B cell (primary cell): ENCODE data around the gene HSPA12B. TPM values are rescaled to one million over a fixed set of nuclear protein-coding genes. Genes with fewer than 3 reads are reported as not detected.

Source experiments
- ATAC-seq: fragments of 200-7000 bp; cut with Tn5 transposase; one replicate; pipeline ENCODE4 v1.10.0; 2021; ENCODE audit warnings: low read depth, mild to moderate bottlenecking, moderate number of reproducible peaks, moderate library complexity
- CTCF ChIA-PET: fragments of 350-600 bp; sonication (Branson Sonifier 250); formaldehyde crosslinking; loops from one replicate; lab custom pipeline; 2021; ENCODE audit warnings: antibody characterized with exemption, inconsistent platforms; lab: Charles Lee
- POLR2A ChIA-PET: fragments of 350-600 bp; sonication (Branson Sonifier 250); formaldehyde crosslinking; loops from one replicate; lab custom pipeline; 2021; ENCODE audit warnings: antibody characterized with exemption; lab: Charles Lee
- DNase-seq: peaks from one replicate; pipeline ENCODE4 v3.0.0; 2013
- H2AFZ ChIP-seq: 2 replicates; pipeline ENCODE4 v1.6.1; 2012; ENCODE audit warnings: mild to moderate bottlenecking, low read depth, low read length; ENCODE audit not compliant: insufficient read depth, poor library complexity, severe bottlenecking
- H3K27ac ChIP-seq, 2 donors: 1 replicate in 1 of 2; 2 replicates in 1 of 2; pipeline ENCODE4 v1.5.1; 2012 to 2013; ENCODE audit warnings: low read length in 2 of 2, mild to moderate bottlenecking in 2 of 2, moderate library complexity in 1 of 2
- H3K27me3 ChIP-seq, 4 experiments: fragments of 200-600 bp in 1 of 4; sonication (generic) in 1 of 4; replicated peaks in 1 of 4; 1 replicate in 2 of 4; 2 replicates in 2 of 4; pipeline versions ENCODE4 v1.6.1 to v1.7.0; 2013 to 2016; ENCODE audit warnings: low read length in 3 of 4, mild to moderate bottlenecking in 2 of 4, mixed read lengths in 1 of 4, moderate library complexity in 1 of 4; ENCODE audit not compliant: insufficient read depth in 4 of 4, control insufficient read depth in 3 of 4; ENCODE audit errors: control extremely low read depth in 1 of 4
- H3K36me3 ChIP-seq, 2 experiments: replicated peaks in 1 of 2; 1 replicate in 1 of 2; 2 replicates in 1 of 2; pipeline versions ENCODE4 v1.6.1 to v1.7.1; 2013; ENCODE audit warnings: low read length in 1 of 2; ENCODE audit not compliant: insufficient read depth in 2 of 2, control insufficient read depth in 1 of 2; ENCODE audit errors: control extremely low read depth in 1 of 2, extremely low read depth in 1 of 2
- H3K4me1 ChIP-seq, 2 donors: fragments of 200-600 bp in 1 of 2; sonication (generic) in 1 of 2; 1 replicate in 1 of 2; 2 replicates in 1 of 2; pipeline versions ENCODE4 v1.5.1 to v1.6.1; 2013 to 2017; ENCODE audit warnings: low read length in 2 of 2; ENCODE audit not compliant: control insufficient read depth in 2 of 2, insufficient read depth in 2 of 2
- H3K4me2 ChIP-seq: replicated peaks from 2 replicates; pipeline ENCODE3; 2012; ENCODE audit warnings: mild to moderate bottlenecking, low read depth, low read length; ENCODE audit not compliant: poor library complexity, severe bottlenecking
- H3K4me3 ChIP-seq, 5 experiments: fragments of 200-600 bp in 1 of 5; sonication (generic) in 1 of 5; 1 replicate in 3 of 5; 2 replicates in 2 of 5; pipeline versions ENCODE4 v1.5.1 to v1.7.0; 2011 to 2016; ENCODE audit warnings: low read length in 4 of 5, mild to moderate bottlenecking in 4 of 5, low read depth in 2 of 5, control low read depth in 1 of 5, moderate library complexity in 1 of 5; ENCODE audit not compliant: insufficient read depth in 1 of 5; ENCODE audit errors: control extremely low read depth in 1 of 5, extremely low read depth in 1 of 5
- H3K79me2 ChIP-seq: fragments of 200-600 bp; sonication (generic); one replicate; pipeline ENCODE4 v1.6.0; 2016; ENCODE audit warnings: low read length; ENCODE audit not compliant: control insufficient read depth, insufficient read depth
- H3K9ac ChIP-seq: fragments of 200-600 bp; sonication (generic); 2 replicates; pipeline ENCODE4 v1.6.1; 2017; ENCODE audit warnings: mild to moderate bottlenecking, low read length, moderate library complexity
- H3K9me3 ChIP-seq, 3 donors: one replicate each; pipeline versions ENCODE4 v1.6.1 to v1.7.1; 2013; ENCODE audit warnings: low read length in 2 of 3; ENCODE audit not compliant: control insufficient read depth in 2 of 3, insufficient read depth in 1 of 3; ENCODE audit errors: control extremely low read depth in 1 of 3
- H4K20me1 ChIP-seq: 2 replicates; pipeline ENCODE4 v1.6.0; 2012; ENCODE audit warnings: mild to moderate bottlenecking, low read length; ENCODE audit not compliant: insufficient read depth, control insufficient read depth, poor library complexity, severe bottlenecking
- H3K27ac Mint-ChIP-seq: one replicate; pipeline ENCODE4 v1.8.0; 2021; ENCODE audit warnings: mixed read lengths
- H3K27me3 Mint-ChIP-seq: one replicate; pipeline ENCODE4 v1.8.0; 2021; ENCODE audit warnings: mixed read lengths
- H3K4me1 Mint-ChIP-seq: one replicate; pipeline ENCODE4 v1.8.0; 2021; ENCODE audit warnings: mixed read lengths
- H3K4me3 Mint-ChIP-seq: one replicate; pipeline ENCODE4 v1.8.0; 2021; ENCODE audit warnings: mixed read lengths
- H3K9me3 Mint-ChIP-seq: one replicate; pipeline ENCODE4 v1.8.0; 2022; ENCODE audit warnings: mixed read lengths; ENCODE audit not compliant: insufficient read depth
- EZH2 ChIP-seq: IDR thresholded peaks from 2 replicates; pipeline ENCODE4 v1.6.1; 2012; ENCODE audit warnings: borderline replicate concordance, low read depth, mild to moderate bottlenecking, moderate library complexity, low read length; ENCODE audit not compliant: insufficient read depth, poor library complexity, severe bottlenecking
- WGBS: methylation state at CpG from one replicate; pipeline ENCODE4 v1.1.5; 2013; ENCODE audit warnings: missing lambda C conversion rate; ENCODE audit not compliant: insufficient coverage; 5-methylcytosine and 5-hydroxymethylcytosine counted together
- intact Hi-C: fragments of 100-400 bp; cut with micrococcal nuclease; formaldehyde crosslinking; loops from one replicate; pipeline ENCODE4 v1.10.0; 2022
- polyA plus RNA-seq: library from polyadenylated mRNA; depleted of rRNA; stranded (reverse); fragments of >200 nt; gene quantifications from 2 replicates; pipeline ENCODE4 v1.2.3, GENCODE V29; 2012
- total RNA-seq, 2 donors: library from RNA; stranded (reverse); fragments of 120-200 nt in 1 of 2; gene quantifications; 1 replicate in 1 of 2; 2 replicates in 1 of 2; pipeline versions ENCODE4 v1.2.3 to v1.2.4, GENCODE V29; 2013 to 2022
- TF ChIP-seq, protein P1 (sequence below): fragments of 200-600 bp; IDR thresholded peaks from one replicate; pipeline ENCODE4 v1.8.0; 2022; ENCODE audit warnings: antibody characterized with exemption, mild to moderate bottlenecking

HSPA12B gene
- total and polyA plus RNA-seq, 2 donors (not counting 1 experiment from before 2014, with no cell fraction given), result not detected

DNA sequence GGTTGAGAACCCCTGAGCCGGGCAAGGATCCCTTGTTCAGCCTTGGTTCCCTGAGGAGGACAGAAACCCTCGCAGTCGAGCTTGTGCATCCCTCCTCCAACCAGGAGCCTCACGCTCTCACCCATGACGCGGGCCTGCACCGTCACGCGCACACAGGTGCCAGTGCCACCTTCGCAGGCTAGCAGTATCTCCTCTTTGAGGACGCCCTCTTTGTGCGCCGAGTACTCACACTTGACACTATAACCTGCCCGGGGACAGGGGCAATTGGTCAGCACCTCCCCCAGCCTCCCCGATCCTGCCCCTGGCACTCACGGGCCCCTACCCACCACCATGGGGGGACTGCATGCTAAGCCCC, 21.8 kb downstream of the HSPA12B start:
- Mint-ChIP-seq H3K9me3 (no peaks in the 10 kb centered on the region), H3K4me3 (no peak overlapping the region), H3K27me3 (no peaks in the 10 kb centered on the region), H3K27ac (no peak overlapping the region), H3K4me1 (peaks cover 7% of the 10 kb centered on the region)
- Histone ChIP-seq H2AFZ (no peak overlapping the region), H3K27ac (no peak overlapping the region), H3K9me3 (no peaks in the 10 kb centered on the region), H3K36me3 (peaks cover 0 to 5% of the 10 kb centered on the region in 2 experiments), H3K27me3 (no peaks in the 10 kb centered on the region), H3K79me2 (peaks cover 8% of the 10 kb centered on the region), H3K4me1 (peaks cover 0 to 12% of the 10 kb centered on the region in 2 donors), H3K4me3 (no peak overlapping the region), H4K20me1 (no peaks in the 10 kb centered on the region), H3K9ac (no peak overlapping the region), H3K4me2 (no peak overlapping the region)
- WGBS, result 94% methylated on average over 12 of the region's 16 CpGs
- ChIA-PET POLR2A (no interaction called here), CTCF (interaction anchor here (1.5 to 3.9 kb wide), 2 partner anchors 13 to 101 kb away, joined by 3 to 47 read pairs; partner anchors contain the start of gene ADISSP)
- intact Hi-C loops, result loop anchor here (5.0 kb wide), 1 partner anchor 318 kb away; no protein-coding TSS in a partner anchor
- TF ChIP-seq, protein P1, sequence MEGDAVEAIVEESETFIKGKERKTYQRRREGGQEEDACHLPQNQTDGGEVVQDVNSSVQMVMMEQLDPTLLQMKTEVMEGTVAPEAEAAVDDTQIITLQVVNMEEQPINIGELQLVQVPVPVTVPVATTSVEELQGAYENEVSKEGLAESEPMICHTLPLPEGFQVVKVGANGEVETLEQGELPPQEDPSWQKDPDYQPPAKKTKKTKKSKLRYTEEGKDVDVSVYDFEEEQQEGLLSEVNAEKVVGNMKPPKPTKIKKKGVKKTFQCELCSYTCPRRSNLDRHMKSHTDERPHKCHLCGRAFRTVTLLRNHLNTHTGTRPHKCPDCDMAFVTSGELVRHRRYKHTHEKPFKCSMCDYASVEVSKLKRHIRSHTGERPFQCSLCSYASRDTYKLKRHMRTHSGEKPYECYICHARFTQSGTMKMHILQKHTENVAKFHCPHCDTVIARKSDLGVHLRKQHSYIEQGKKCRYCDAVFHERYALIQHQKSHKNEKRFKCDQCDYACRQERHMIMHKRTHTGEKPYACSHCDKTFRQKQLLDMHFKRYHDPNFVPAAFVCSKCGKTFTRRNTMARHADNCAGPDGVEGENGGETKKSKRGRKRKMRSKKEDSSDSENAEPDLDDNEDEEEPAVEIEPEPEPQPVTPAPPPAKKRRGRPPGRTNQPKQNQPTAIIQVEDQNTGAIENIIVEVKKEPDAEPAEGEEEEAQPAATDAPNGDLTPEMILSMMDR, result no peak
- no peak for TF ChIP-seq EZH2
- DNase-seq (no peak), ATAC-seq (no peak)

DNA sequence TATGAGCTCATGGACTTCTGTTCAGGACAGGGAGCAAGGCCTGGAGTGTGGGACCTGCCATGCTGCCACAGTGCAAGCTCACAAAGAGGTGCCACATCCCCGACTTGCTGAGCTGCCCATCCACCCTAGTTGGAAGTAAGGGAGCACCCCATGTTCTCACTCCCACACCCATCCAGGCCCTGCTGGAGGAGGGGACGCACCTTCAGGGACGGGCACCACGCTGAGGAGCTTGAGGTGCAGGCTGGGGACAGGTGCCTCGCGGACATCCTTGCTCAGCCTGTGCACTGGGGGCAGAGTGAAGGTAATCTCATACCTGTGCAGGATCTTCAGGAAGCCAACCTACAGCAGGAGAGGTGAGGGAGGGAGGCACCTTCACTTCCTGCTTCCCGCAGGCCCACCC, 22.8 kb downstream of the HSPA12B start:
- Histone ChIP-seq H2AFZ (no peak overlapping the region), H3K27ac (no peak overlapping the region), H4K20me1 (no peaks in the 10 kb centered on the region), H3K9me3 (no peaks in the 10 kb centered on the region), H3K9ac (no peak overlapping the region), H3K4me3 (no peak overlapping the region), H3K4me2 (no peak overlapping the region), H3K79me2 (peaks cover 16% of the 10 kb centered on the region), H3K36me3 (peaks cover 0 to 5% of the 10 kb centered on the region in 2 experiments), H3K27me3 (no peaks in the 10 kb centered on the region), H3K4me1 (peaks cover 0 to 7% of the 10 kb centered on the region in 2 donors)
- peaks cover 8% of the 10 kb centered on the region for H3K4me1 Mint-ChIP-seq
- no peak overlapping the region for H3K27ac Mint-ChIP-seq
- H3K4me3 Mint-ChIP-seq, result no peak overlapping the region
- ATAC-seq (no peak), DNase-seq (no peak)
- no peaks in the 10 kb centered on the region for H3K9me3 Mint-ChIP-seq
- 92% methylated on average over 7 of the region's 7 CpGs for WGBS
- ChIA-PET POLR2A (no interaction called here), CTCF (interaction anchor here (0.7 to 3.9 kb wide), 3 partner anchors 12 to 100 kb away, joined by 3 to 47 read pairs (median 3); partner anchors contain the start of genes ADISSP and SPEF1)
- intact Hi-C loops, result no loop called here
- no peaks in the 10 kb centered on the region for H3K27me3 Mint-ChIP-seq
- TF ChIP-seq, protein P1, result no peak
